Stimulated activated CD4-positive, alpha-beta T cell treated with anti-CD3 and anti-CD28 coated beads, TNF-alpha, amount 100 ng/mL, for 48 hours (primary cell): ENCODE measurements around the gene IGSF6.
"Not testable (repeated sequence)": the region's sequence is repeated elsewhere in the genome, so short reads cannot be mapped to it uniquely, and the experiment has no call there.

Source experiments
- DNase-seq, 3 donors: peaks; one replicate each; pipeline ENCODE4 v3.0.0-alpha.2; 2020; ENCODE audit warnings: low read depth in 3 of 3

IGSF6 gene

GRCh38 chr16:21653571-21653970 lies 1.2 kb upstream of the IGSF6 start:
- no peak for DNase-seq

GRCh38 chr16:21651515-21651914 lies 893 bp downstream of the IGSF6 start:
- no peak for DNase-seq

DNA sequence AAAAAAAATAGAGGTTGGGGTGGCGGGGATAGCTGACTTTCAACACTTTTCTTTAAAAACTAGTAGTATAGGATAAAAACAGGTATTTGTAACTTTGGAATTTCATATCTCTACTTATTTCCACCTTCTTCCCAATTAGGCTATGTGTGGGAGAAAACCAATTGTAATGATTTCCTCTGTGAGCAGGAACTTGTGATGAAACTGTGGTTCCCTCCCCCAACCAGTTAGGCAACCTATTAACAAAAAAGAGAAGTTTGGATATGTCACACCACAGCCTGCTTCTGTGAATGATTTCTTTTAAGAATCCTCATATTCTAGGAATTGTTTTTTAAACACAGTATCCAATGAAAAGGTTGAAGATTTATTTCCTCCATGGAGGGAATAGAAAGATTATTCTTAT lies 1.9 kb downstream of the IGSF6 start:
- no peak for DNase-seq

GRCh38 chr16:21649826-21650406 lies 2.5 kb downstream of the IGSF6 start:
- DNase-seq: not testable (repeated sequence)

DNA sequence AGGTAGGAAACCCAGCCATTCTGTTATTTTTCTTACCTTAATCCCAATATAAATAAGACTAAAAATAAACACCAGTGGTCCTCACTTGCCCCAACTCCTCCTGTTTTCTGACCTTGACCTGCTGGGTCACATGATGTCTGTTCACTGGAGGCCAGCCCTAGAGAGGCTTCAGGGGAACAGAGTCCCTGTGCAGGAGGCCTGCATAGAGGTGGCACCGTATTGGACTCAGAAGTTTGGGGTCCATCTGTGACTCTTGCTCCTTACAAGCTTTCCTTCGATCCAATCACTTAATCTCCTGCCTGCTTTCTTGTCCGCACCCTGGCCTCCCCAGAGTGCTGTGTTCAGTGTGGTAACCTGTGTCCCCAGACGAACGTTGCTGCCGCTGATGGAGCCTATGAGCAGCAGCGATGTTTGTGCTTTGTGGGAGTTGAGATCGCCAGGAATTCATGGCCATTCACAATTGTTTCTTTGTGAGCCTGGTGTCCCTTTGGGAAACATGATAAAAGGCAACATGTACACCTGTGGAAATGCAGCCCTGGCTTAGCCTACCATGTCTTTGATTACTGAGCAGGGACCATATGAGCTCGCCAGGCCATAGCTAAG lies 4.7 kb downstream of the IGSF6 start:
- DNase-seq: no peak

- DNase-seq: peak; percentile 56 to 78 (median 61)
These were observed 5.5 kb downstream of the IGSF6 start for GRCh38 chr16:21646721-21647561.

DNA sequence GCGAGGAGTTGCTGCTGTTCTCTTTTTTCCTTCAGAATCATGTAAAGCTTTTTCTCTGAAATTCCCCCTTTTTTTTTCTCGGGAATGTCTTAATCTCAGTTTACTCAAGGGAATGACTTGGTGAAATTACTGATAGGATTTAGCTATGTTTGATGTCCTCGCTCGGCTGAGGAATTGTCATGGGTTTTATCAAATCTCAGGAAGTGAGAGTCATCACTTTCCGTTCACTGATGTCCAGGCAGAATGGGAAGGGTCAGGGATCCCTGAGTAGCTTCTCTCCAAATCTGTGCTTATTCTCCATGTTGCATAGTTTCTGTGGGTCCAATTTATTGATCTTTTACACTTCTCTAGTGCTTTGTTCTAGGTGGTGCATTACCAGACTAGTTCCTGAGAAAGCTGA lies 6.3 kb downstream of the IGSF6 start:
- no peak for DNase-seq

- no peak for DNase-seq
These were observed 7.1 kb downstream of the IGSF6 start for GRCh38 chr16:21645261-21645721.

DNA sequence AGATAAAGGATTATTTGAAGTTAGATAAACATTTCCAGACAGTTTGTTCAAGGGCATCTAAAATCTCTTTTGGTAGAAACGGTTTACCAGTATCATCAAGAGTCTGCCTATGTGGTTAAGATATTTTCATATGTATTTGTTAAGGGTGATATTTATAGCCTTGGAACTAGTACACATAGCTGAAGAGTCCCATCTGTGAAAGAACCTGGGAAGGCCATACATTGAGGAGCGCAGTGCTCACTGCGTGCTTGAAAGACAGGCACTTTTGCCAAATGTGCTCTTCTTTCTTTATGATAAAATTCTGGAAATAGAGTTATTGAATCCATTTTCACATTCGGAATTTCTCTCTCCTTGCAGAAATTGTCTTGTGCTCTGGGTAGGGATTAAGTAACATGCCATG lies 7.7 kb downstream of the IGSF6 start:
- no peak for DNase-seq

DNA sequence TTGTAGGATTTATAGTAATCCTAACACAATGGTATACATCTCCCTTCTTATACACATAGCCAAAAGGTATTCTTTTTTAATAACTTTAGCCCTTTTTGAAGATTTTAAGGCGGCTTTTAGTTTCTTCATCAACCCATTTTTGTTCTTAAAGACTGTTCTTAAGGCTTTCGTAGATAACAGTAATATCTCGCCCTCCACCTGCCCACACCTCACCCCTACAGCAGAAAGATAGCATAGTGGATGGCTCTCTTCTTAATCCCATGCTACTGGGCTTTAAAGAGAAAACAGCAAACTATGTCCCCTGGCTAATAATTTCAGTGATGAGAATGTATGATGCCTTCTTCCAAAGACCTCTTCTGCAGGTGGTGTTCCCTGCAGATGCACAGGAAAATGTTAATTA lies 8.6 kb downstream of the IGSF6 start:
- no peak for DNase-seq

- no peak for DNase-seq
These were observed 9.5 kb downstream of the IGSF6 start for GRCh38 chr16:21642861-21643260.

GRCh38 chr16:21641916-21642315 lies 10.5 kb downstream of the IGSF6 start:
- no peak for DNase-seq

DNA sequence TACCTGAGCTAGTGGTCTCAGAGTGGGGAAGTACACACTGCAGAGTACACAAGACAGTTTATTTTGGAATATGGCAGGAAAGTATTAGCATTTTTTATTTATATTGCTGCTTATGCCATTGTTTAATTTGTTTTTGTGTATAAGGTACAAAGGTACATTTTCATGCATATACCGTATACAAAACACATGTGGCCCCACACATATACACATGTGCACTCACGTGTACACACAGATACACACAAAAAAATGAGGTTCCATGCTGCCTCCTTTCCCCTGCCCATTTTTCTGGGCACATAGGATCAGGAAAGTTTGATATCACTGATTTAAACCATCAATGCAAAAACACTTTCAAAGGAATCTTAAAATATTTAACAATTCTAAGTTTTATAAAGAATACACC lies 12.9 kb downstream of the IGSF6 start:
- DNase-seq: no peak

DNA sequence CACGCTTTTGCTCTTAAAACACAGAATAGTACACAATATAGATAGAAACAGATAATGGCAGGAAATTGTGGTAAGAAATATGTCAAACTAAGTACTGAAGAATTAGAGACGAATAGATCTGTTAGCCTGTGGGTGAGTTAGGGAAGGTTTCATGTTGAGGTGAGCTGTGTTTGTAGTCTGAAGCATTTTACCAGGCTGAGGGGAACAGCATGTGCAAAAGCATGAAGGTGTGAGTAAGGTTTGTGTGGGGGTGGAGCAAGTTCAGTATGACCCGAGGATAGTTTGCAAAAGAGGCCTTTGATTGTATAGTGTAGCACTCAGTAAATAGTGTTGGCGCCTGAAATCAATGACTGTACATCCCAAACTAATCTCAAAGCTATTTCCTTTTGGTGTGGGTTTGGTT lies 13.8 kb downstream of the IGSF6 start:
- no peak for DNase-seq

DNA sequence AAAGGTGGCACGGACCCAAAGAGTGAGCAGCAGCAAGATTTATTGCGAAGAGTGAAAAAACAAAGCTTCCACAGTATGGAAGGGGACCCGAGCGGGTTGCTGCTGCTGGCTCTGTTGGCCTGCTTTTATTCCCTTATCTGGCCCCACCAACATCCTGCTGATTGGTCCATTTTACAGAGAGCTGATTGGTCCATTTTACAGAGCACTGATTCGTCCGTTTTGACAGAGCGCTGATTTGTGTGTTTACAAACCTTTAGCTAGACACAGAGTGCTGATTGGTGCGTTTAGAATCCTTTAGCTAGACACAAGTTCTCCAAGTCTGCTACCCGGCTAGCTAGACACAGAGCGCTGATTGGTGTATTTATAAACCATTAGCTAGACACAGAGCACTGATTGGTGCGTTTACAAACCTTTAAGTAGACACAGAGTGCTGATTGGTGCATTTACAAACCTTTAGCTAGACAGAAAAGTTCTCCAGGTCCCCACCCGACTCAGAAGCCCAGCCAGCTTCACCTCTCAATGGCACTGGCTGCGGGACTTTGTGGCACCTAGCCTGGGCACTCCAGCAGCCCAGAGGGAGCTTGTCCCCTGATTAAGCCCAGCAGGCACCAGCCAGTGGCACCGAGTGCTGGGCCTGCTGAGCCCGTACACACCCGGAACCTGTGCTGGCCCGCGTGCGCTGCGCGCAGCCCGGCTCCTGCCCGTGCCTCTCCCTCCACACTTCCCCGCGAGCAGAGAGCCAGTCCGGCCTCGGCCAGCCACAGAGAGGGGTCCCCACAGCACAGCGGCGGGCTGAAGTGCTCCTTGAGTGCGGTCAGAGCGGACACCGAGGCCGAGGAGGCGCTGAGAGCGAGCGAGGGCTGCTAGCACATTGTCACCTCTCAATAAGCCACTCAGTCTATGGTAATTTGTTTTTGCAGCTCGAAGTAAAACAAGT lies 15.1 kb downstream of the IGSF6 start:
- no peak for DNase-seq

GRCh38 chr16:21635694-21636093 lies 16.7 kb downstream of the IGSF6 start:
- not testable (repeated sequence) for DNase-seq

DNA sequence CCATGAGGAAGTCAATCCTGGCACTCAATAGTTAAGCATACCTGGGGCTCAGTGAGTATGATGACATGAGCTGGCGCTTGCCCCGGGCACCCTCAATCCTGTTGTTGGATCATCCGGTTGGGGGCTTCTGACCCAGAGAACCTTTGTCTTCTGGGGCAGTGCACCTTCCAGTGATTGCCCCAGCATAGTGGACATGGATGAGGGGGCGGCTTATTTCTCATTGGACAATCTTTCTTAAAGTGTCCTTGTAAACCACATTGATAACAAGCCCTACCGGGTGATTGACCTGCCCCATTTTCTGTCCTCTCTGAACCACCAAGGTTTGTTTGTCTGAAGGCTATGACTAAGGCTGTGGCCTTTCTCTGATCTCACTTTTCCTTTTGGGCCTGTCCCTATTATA lies 18.2 kb downstream of the IGSF6 start:
- DNase-seq: no peak

- DNase-seq: not testable (repeated sequence)
These were observed 20.3 kb downstream of the IGSF6 start for GRCh38 chr16:21631951-21632575.

GRCh38 chr16:21631376-21631775 lies 21.0 kb downstream of the IGSF6 start:
- not testable (repeated sequence) for DNase-seq

DNA sequence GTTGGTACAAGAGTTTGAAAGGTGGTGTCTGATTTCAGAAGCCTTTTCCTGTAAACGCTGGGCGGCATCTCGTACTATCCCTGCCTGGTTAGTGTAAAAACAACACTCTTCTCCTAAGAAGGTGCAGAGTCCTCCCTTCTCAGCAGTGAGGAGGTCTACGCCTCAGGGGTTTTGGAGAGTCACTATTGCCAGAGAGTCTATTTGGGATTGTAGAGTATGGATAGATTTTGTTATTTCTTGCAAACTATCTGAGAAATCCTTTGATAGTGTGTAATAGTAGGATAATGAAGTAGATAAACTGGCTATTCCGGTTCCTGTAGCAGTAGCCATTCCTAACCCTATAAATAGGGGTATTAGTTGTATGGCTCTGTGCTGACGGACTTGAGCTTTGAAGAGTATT lies 21.5 kb downstream of the IGSF6 start:
- not testable (repeated sequence) for DNase-seq
